Embryonic facial prominence (tissue), 1 donor: ENCODE measurements around the gene B3GNT9.

ENCODE experiments used
- DNase-seq: peaks from one replicate; pipeline ENCODE4 v3.0.0-alpha.2; 2016; ENCODE audit errors: extremely low spot score

The B3GNT9 gene

GRCh38 chr16:67167588-67167987 is 16.8 kb upstream of the B3GNT9 start:
- no peak for DNase-seq

GRCh38 chr16:67166598-67167168 is 15.9 kb upstream of the B3GNT9 start:
- DNase-seq = no peak

- no peak for DNase-seq
Measured at GRCh38 chr16:67166110-67166547, 15.3 kb upstream of the B3GNT9 start.

- DNase-seq = no peak
Measured at GRCh38 chr16:67165121-67166078, 14.6 kb upstream of the B3GNT9 start.

GRCh38 chr16:67164599-67165061 is 13.8 kb upstream of the B3GNT9 start, which contains the start of gene HSF4:
Gene HSF4 (plus strand): TSS chr16:67164745. CDS start chr16:67164812, 67 bp downstream.
- no peak for DNase-seq

- no peak for DNase-seq
Measured at GRCh38 chr16:67163999-67164558, 13.3 kb upstream of the B3GNT9 start.

- DNase-seq = no peak
Measured at GRCh38 chr16:67163164-67163998, 12.6 kb upstream of the B3GNT9 start.

- no peak for DNase-seq
Measured at GRCh38 chr16:67162506-67163163, 11.8 kb upstream of the B3GNT9 start.

GRCh38 chr16:67161595-67162058 is 10.8 kb upstream of the B3GNT9 start:
- DNase-seq = no peak

- DNase-seq = no peak
Measured at GRCh38 chr16:67158637-67159600, 8.1 kb upstream of the B3GNT9 start.

- DNase-seq = no peak
Measured at GRCh38 chr16:67157892-67158635, 7.3 kb upstream of the B3GNT9 start.

GRCh38 chr16:67157106-67157748 is 6.4 kb upstream of the B3GNT9 start:
- no peak for DNase-seq

GRCh38 chr16:67156143-67156844 is 5.5 kb upstream of the B3GNT9 start:
- DNase-seq = no peak

GRCh38 chr16:67155295-67156142 is 4.7 kb upstream of the B3GNT9 start:
- DNase-seq = no peak

- DNase-seq = no peak
Measured at GRCh38 chr16:67154578-67155294, 3.9 kb upstream of the B3GNT9 start.

GRCh38 chr16:67151431-67152097 is 766 bp upstream of the B3GNT9 start:
- DNase-seq = no peak
